BE2C (cell line): Measurements from ENCODE around the gene MAP3K1.
"Not testable (repeated sequence)": the region's sequence is repeated elsewhere in the genome, so short reads cannot be mapped to it uniquely, and the experiment has no call there.

Source experiments
- DNase-seq: peaks from one replicate; pipeline ENCODE4 v3.0.0-alpha.2; 2020
- H3K27me3 ChIP-seq: fragments of 250-450 bp; sonication (Bioruptor Pico); 2 replicates; pipeline ENCODE4 v1.5.1; 2020; ENCODE audit warnings: mild to moderate bottlenecking
- H3K36me3 ChIP-seq: fragments of 250-450 bp; sonication (Bioruptor Pico); 2 replicates; pipeline ENCODE4 v1.5.1; 2020; ENCODE audit warnings: mild to moderate bottlenecking
- H3K4me1 ChIP-seq: fragments of 250-450 bp; sonication (Bioruptor Pico); 2 replicates; pipeline ENCODE4 v1.5.1; 2020
- H3K4me3 ChIP-seq: 2 replicates; pipeline ENCODE4 v1.5.1; 2011; ENCODE audit warnings: low read depth, low read length
- H3K9me3 ChIP-seq: fragments of 250-450 bp; sonication (Bioruptor Pico); 2 replicates; pipeline ENCODE4 v1.5.1; 2020
- TF ChIP-seq, protein P1 (sequence below): IDR thresholded peaks from 2 replicates; pipeline ENCODE4 v1.5.1; 2012; ENCODE audit warnings: mild to moderate bottlenecking, low read depth, low read length

Gene MAP3K1

DNA sequence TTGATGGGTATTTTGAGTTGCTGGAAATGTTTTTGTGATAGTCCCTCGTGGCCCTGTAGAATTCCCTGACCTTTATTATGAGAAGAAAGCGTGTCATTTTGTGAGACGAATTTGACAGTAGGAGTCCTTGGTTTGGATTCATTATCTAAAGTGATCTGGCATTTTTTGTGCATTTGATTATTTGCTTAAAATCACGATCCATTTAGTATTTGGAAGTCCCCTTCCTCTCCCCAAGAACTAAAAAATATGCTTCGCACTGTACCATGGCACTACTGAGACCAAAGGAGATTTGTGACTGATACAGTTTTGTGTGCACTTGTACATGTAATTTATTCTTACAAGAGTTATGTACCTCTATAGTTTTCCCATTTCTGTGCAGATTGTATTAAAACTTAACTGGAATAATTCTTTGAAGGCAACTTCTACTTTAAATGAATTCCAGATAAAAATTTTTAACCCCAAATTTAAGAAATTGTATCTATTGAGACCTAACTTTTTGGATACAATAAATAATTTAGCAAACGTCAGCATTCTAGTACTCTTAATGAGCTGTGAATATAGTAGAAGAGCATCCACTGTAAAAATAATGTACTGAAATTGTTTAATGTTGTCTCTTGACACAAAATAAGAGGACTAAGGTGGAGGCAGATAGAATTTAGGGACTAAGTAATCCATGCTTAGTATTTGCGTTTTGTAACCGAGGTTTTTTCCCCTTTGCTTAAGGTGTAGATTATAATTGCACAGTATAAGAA is 2.1 kb downstream of the MAP3K1 start:
- H3K36me3 ChIP-seq, result peaks cover 18% of the 10 kb centered on the region
- no peak for DNase-seq
- TF ChIP-seq, protein P1, sequence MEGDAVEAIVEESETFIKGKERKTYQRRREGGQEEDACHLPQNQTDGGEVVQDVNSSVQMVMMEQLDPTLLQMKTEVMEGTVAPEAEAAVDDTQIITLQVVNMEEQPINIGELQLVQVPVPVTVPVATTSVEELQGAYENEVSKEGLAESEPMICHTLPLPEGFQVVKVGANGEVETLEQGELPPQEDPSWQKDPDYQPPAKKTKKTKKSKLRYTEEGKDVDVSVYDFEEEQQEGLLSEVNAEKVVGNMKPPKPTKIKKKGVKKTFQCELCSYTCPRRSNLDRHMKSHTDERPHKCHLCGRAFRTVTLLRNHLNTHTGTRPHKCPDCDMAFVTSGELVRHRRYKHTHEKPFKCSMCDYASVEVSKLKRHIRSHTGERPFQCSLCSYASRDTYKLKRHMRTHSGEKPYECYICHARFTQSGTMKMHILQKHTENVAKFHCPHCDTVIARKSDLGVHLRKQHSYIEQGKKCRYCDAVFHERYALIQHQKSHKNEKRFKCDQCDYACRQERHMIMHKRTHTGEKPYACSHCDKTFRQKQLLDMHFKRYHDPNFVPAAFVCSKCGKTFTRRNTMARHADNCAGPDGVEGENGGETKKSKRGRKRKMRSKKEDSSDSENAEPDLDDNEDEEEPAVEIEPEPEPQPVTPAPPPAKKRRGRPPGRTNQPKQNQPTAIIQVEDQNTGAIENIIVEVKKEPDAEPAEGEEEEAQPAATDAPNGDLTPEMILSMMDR, result no peak
- H3K4me1 ChIP-seq, result peaks cover 24% of the 10 kb centered on the region
- H3K27me3 ChIP-seq, result no peaks in the 10 kb centered on the region
- H3K4me3 ChIP-seq, result peak overlapping the region; percentile 93
- no peaks in the 10 kb centered on the region for H3K9me3 ChIP-seq

DNA sequence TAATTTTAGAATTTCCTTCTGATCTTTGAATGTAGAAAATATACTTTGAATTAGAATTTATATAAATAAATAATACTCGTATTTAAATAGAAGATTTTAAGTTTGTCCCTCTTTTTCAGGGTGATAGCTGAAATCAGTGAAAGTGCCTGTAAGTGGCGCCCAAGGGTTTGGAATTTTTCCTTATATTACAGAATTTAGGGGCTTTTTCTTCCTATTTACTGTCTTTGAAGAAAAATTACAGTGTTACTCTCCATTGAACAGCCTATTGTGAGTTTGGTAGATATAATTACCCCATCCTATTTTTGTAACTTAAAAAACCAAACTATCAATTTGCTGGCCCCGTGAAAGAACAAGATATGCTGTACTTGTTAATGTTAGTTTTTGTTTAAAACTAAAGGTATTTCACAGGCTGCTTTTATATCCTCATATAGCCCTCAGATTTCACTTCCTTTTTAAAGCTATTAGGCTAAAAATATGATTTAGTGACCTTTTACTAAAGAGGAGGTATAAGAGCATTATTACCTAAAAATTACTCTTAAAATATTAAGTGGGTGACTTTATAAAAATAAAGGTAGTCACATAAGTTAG is 3.2 kb downstream of the MAP3K1 start:
- no peaks in the 10 kb centered on the region for H3K27me3 ChIP-seq
- peaks cover 23% of the 10 kb centered on the region for H3K36me3 ChIP-seq
- TF ChIP-seq, protein P1, result peak; percentile 36
- no peaks in the 10 kb centered on the region for H3K9me3 ChIP-seq
- H3K4me3 ChIP-seq, result peak overlapping the region; percentile 93
- no peak for DNase-seq
- H3K4me1 ChIP-seq, result peaks cover 24% of the 10 kb centered on the region

DNA sequence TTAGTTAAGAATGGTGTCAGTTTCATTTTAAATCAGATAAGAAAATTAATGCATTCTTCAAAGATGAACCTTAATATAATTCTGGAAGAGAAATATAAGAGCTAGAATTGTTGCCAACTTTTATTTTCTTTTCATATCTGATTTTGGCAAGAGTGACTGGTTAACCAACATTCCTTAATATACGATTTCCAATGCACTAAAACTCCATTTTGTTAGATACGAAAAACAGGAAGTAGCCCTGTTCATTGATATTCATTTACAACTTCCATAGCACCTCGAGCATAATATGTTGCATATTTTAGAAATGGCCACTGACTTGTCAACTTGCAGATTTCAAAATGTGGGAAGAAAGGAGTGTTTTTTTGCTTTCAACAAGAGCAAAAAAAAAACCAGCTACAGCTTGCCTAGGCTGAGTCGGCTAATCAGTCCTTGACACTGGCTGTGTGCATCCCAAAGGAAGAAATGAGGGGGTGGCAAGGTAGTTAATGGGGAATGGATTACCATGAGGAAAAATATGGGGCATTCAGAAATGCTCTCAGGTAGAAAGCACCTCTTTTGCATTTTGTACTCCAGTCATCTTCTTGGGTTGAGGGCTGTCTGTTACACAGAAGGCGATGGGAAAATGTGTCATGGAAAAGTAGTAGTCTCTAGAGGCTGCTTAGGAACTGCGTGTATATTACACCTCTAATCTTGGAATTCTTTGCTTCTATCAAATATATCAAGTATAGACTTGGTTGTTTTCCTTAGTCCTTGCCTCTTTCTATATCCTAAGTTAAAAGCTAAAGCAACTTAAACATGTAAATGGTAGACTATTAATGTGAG is 3.9 kb downstream of the MAP3K1 start:
- TF ChIP-seq, protein P1, result no peak
- no peak for DNase-seq
- no peaks in the 10 kb centered on the region for H3K27me3 ChIP-seq
- peaks cover 27% of the 10 kb centered on the region for H3K4me1 ChIP-seq
- peak overlapping the region; percentile 93 for H3K4me3 ChIP-seq
- H3K9me3 ChIP-seq, result no peaks in the 10 kb centered on the region
- peaks cover 26% of the 10 kb centered on the region for H3K36me3 ChIP-seq

DNA sequence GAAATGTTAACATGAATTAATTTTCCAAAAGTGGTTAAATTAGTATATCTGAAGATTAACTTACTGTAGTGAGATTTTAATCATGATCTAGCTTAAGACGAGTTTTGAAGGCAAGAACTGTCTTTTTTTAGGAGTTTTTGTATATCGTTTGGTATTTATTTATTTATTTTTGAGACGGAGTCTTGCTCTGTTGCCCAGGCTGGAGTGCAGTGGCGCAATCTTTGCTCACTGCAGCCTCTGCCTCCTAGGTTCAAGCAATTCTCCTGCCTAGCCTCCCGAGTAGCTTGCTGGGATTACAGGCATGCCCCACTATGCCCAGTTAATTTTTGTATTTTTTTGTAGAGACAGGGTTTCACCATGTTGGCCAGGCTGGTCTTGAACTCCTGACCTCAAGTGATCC is 6.5 kb downstream of the MAP3K1 start:
- H3K4me1 ChIP-seq, result peaks cover 44% of the 10 kb centered on the region
- H3K27me3 ChIP-seq, H3K9me3 ChIP-seq, H3K4me3 ChIP-seq, DNase-seq: not testable (repeated sequence)
- H3K36me3 ChIP-seq, result peaks cover 29% of the 10 kb centered on the region

DNA sequence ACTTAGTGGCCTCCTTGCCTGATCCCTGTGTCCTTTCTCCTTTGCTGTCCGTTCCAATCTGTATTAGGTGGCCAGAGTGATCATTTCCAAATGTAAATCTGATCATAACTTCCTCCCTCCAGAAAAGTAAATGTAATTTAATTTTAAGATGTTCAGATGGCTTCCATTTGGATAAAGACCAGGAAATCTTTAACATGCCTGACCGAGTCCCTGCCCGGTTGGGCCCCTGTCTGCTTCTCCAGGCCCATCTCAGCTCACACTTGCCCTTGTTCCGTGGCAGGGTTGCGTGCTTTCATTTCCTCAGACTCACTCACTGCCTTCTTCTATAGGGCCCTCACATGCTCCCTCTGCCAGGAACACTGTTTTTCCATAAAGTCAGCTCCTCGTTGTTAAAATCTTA is 7.6 kb downstream of the MAP3K1 start:
- no peaks in the 10 kb centered on the region for H3K9me3 ChIP-seq

DNA sequence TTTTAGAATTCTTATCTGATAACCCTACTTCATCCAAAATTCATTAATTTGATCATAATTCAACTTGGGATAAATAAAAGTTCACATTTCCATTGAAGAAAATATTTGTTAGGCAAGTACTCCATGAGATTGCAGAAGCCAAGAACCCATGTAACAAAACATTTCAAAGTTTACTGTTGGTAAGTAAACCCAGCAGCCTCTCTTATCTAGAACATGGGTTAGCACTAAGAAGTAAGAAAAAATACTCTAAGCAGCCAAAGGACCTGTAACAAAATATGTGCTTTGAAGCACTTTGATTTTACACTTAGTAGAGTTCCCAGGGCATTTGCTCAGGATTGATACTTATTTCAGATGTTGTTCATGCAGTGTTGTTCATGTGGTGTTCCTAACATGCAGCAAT is 8.7 kb downstream of the MAP3K1 start:
- no peak for DNase-seq
- Histone ChIP-seq H3K4me1 (peaks cover 49% of the 10 kb centered on the region), H3K27me3 (no peaks in the 10 kb centered on the region), H3K9me3 (no peaks in the 10 kb centered on the region), H3K4me3 (no peak overlapping the region), H3K36me3 (peaks cover 33% of the 10 kb centered on the region)
- TF ChIP-seq, protein P1, result no peak

More for the DNA sequence above, 7.6 kb downstream of the MAP3K1 start:
- DNase-seq, result peak; percentile 61
- TF ChIP-seq, protein P1, result no peak
- H3K27me3 ChIP-seq, result no peaks in the 10 kb centered on the region
- H3K4me1 ChIP-seq, result peaks cover 48% of the 10 kb centered on the region
- H3K36me3 ChIP-seq, result peaks cover 33% of the 10 kb centered on the region
- peak overlapping the region; percentile 23; the same call in 1 of the 2 replicates for H3K4me3 ChIP-seq
